NCI-H345 treated with DMSO at 0.1 percent for 48 hours (cell line): ENCODE measurements around the gene USF2.
"Not testable (repeated sequence)": the region's sequence is repeated elsewhere in the genome, so short reads cannot be mapped to it uniquely, and the experiment has no call there.

Source experiments
- DNase-seq: peaks from one replicate; lab custom pipeline; 2025; ENCODE audit not compliant: unreplicated experiment; lab: John Stamatoyannopoulos, UW

The USF2 gene

DNA sequence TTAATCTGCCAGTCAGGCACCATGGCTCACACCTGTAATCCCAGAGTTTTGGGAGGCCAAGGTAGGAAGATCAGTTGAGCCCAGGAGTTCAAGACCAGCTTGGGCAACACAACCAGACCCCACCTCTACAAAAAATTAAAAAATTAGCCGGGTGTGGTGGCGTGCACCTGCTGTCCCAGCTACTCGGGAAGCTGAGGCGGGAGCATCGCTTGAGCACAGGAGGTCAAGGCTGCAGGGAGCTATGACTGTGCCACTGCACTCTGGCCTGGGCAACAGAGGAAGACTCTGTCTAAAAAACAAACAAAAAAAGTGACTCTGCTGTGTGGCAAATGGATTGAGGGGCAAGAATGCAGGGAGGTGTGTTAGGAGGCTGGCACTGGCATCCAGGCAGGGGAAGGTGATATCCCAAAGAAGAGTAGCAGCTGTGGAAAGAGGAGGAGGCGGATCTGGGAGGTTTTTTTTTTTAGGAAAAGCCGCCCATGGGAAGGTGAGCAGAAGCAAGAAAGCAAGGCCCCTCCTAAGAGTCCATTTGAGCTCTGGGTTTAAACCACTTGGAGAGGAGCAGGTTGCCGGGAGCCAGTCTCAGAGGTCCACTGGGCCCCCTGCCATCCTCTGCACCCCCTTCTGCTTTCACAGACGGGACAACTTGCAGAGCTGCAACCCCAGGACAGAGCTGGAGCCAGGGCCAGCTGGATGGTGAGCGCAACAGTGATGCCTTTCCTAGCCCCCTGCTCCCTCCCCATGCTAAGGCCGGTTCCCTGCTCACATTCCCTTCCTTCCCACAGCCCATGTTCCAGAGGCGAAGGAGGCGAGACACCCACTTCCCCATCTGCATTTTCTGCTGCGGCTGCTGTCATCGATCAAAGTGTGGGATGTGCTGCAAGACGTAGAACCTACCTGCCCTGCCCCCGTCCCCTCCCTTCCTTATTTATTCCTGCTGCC is 15.7 kb downstream of the USF2 start:
- DNase-seq = no peak

DNA sequence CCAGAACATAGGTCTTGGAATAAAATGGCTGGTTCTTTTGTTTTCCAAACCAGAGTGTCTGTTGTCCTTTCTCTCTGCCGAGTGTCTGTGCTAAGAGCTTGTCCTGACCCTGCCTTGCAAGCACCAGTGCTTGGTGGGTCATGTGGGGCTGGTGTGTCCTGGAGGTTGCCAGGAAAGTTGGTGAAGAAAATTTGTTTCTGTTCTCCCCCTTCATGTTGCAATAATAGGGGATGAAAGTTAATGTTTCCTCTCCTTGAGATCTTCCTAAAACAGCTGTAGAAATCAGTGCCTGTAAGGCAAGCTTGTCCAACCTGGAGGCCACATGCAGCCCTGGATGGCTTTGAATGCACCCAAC is 16.3 kb downstream of the USF2 start:
- no peak for DNase-seq

DNA sequence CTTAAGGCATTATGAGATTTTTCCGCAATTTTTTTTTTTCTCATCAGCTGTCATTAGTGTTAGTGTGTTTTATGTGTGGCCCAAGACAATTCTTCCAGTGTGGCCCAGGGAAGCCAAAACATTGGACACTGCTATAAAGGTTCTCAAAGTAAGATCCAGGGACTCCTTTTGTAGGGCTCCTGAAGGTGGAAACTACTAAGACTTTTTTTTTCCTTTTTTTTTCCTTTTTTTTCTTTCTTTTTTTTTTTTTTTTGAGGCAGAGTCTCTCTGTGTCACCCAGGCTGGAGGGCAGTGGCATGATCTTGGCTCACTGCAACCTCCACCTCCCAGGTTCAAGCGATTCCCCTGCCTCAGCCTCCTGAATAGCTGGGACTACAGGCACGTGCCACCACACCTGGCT is 16.7 kb downstream of the USF2 start:
- not testable (repeated sequence) for DNase-seq

GRCh38 chr19:35286101-35286500 is 17.3 kb downstream of the USF2 start:
- not testable (repeated sequence) for DNase-seq

GRCh38 chr19:35287713-35288112 is 19.0 kb downstream of the USF2 start:
- DNase-seq = no peak

DNA sequence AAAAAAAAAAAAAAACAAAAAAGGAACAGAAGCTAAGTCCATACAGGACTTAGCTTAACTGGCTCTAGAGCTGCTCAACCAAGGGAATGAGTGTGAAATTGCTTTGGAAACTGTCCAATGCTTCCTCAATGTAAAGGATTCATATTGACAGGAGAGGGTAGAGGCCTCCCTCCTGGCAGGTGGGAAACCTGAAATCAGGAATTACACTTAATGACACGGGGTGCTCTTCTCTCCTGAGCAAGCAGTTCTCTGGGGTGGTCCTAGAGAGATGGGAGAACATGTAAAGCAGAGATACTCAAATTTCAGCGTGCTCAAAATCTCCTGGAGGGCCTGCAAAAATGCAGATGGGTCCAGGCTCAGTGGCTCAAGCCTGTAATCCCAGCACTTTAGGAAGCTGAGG is 19.6 kb downstream of the USF2 start:
- no peak for DNase-seq

- DNase-seq = no peak
Measured at GRCh38 chr19:35288906-35289305, 20.1 kb downstream of the USF2 start.

GRCh38 chr19:35290381-35291127 is 21.8 kb downstream of the USF2 start:
- no peak for DNase-seq

DNA sequence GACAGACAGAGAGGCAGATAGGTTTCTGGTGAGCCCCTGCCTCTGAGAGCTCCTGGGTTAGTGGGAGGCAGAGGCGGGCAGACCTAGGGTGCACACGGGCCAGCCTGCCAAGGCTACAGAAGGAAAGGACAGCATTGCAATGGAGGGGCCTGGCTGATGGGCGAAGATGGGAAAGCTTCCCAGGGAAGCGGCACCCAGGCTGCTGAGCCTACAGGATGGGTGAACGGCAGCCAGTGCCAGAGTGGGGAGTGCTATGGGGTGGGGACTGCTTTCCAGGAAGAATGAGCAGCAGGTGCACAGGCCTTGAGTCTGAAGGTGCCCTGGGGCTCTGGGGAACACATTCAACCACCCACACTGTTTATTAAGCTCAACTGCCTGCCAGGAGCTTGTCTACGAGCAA is 22.5 kb downstream of the USF2 start:
- DNase-seq = peak; percentile 57

GRCh38 chr19:35291916-35292315 is 23.2 kb downstream of the USF2 start, which contains the start of gene MAG:
TSS of gene MAG (plus strand) at chr19:35292161. CDS start at chr19:35295409, 3,248 bp downstream.
- no peak for DNase-seq

- DNase-seq = no peak
Measured at GRCh38 chr19:35292421-35293362, 23.9 kb downstream of the USF2 start.

GRCh38 chr19:35293363-35293739 is 24.6 kb downstream of the USF2 start:
- DNase-seq = no peak

DNA sequence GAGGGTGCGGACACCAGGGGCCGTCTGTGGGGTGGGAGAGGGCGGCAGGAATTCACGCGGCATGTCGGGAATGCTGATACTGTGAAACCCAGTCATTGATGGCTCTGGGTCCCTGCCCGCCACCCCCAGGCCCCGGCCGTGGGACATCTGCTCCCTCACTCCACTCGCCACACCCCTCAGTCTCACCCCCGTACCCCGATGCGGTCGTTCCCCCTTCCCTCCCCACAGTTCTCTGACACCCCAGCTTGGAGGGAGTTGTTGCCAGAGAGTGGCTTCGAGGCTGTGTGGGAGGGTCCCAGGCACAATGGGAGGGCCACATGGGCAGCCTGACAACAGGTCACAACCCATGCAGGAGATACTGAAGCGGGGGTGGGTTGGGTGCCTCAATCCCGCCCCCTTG is 25.0 kb downstream of the USF2 start:
- no peak for DNase-seq

DNA sequence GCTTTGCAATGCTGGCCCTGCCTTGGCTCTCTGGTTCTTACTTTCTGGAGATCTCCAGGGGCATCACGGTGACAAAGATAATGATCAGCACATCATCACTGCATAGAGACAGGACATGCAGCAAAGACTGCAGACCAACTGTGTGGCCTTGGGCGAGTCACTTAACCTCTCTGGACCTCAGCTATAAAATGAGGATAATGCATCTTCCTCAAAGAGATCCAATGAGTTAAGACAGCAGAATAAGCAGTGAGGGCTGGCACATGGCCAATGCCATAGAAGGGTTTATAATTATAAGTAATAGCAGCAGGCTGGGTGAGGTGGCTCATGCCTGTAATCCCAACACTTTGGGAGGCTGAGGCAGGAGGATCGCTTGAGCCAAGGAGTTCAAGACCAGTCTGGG is 25.6 kb downstream of the USF2 start:
- no peak for DNase-seq

DNA sequence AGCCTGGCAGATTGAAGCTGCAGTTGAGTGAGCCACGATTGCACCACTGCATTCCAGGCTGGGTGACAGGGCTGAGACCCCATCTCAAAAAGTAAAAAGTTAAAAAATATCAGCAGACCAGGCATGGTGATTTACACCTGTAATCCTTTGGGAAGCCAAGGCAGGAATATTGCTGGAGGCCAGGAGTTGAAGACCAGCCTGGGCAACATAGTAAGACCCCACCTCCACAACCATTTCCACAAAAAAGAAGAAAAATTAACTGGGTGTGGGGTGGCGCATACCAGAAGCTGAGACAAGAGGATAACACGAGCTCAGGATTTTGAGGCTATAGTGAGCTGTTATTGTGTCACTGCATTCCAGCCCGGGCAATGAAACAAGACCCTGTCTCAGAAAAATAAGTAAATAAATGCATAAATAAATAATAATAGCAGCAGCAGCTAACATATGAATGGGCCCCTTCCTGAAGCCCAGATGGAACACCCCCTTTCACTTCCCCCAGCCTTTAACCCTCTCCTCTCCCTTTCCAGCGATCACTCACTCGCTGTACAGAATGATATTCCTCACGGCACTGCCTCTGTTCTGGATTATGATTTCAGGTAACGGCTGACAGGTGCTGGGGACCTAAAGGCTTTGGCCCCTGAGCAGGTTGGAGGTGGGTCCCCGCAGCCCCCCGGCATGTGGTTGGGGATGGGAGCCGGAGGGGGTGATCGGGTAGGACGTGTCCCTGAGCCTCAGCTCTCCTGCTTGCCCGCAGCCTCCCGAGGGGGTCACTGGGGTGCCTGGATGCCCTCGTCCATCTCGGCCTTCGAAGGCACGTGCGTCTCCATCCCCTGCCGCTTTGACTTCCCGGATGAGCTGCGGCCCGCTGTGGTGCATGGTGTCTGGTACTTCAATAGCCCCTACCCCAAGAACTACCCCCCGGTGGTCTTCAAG is 26.4 kb downstream of the USF2 start:
- DNase-seq = no peak

GRCh38 chr19:35295792-35296462 is 27.2 kb downstream of the USF2 start:
- DNase-seq = no peak

DNA sequence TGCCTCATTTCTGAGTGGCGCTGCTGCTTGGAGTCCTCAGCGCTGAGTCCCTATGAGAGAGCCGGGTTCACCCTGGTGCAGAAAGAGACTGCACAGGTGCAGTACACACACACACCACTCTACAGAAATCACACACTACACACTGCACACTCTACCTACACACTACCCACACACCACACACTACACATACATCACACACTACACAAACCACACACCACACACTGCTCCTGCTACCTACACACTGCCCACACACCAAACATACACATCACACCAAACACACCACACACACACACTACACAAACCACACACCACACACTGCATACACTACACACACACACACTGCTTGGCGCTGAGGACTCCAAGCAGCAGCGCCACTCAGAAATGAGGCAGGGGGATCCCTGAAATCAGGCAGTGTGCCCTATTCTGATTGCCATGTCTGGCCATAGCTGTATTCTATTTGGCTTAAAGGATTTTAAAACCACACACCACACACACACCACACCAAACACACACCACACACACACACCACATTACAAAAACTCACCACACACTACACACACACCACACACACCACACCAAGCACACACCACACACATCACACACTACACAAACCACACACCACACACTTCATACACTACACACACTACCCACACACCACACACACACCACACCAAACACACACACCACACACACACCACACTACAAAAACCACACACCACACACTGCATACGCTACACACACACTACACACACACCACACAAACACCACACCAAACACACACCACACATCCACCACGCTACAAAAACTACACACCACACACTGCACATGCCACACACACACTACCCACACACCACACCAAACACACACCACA is 28.1 kb downstream of the USF2 start:
- no peak for DNase-seq

DNA sequence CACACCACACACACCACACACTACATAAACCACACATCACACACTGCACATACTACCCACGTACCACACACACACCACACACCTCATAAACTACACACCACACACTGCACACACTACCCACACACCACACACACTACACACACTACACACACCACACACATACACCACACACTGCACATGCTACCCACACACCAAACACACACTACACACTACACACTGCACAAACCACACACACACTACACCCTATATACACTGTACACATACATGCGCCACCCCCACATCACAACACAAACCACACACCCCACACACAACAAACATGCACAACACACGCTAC is 28.7 kb downstream of the USF2 start:
- no peak for DNase-seq

DNA sequence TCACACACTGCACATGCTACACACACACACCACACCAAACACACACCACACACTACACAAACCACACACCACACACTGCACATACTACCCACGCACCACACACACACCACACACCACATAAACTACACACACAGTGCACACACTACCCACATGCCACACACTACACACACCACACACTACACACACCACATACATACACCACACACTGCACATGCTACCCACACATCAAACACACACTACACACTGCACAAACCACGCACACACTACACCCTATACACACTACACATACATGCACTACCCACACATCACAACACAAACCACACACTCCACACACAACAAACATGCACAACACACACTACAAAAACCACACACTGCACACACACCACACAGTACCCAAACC is 29.2 kb downstream of the USF2 start:
- no peak for DNase-seq
